Lung (tissue), 12 donors: ENCODE results near the gene PCDHB16. TPM values are rescaled to one million over a fixed set of nuclear protein-coding genes. Genes with fewer than 3 reads are reported as not detected.
"Not testable (repeated sequence)": the region's sequence is repeated elsewhere in the genome, so short reads cannot be mapped to it uniquely, and the experiment has no call there.

Source experiments
- ATAC-seq: fragments of 200-7000 bp; cut with Tn5 transposase; one replicate; pipeline ENCODE4 v1.9.1; 2020; ENCODE audit warnings: moderate number of reproducible peaks; ENCODE audit not compliant: insufficient read depth, low FRiP score
- DNase-seq, 3 donors: peaks; one replicate each; pipeline ENCODE4 v3.0.0-alpha.2; 2013 to 2017
- H3K27ac ChIP-seq, 2 donors: one replicate each; pipeline ENCODE4 v1.5.1; 2013; ENCODE audit warnings: mild to moderate bottlenecking in 2 of 2, moderate library complexity in 2 of 2, control low read depth in 1 of 2, inconsistent platforms in 1 of 2, low read depth in 1 of 2, low read length in 1 of 2
- H3K27me3 ChIP-seq, 3 donors: one replicate each; pipeline ENCODE4 v1.5.1; 2013; ENCODE audit warnings: low read length in 2 of 3; ENCODE audit not compliant: control insufficient read depth in 3 of 3, insufficient read depth in 3 of 3
- H3K36me3 ChIP-seq, 4 donors: one replicate each; pipeline ENCODE4 v1.5.1; 2013; ENCODE audit warnings: low read length in 4 of 4, mild to moderate bottlenecking in 1 of 4, moderate library complexity in 1 of 4; ENCODE audit not compliant: control insufficient read depth in 4 of 4, insufficient read depth in 4 of 4
- H3K4me1 ChIP-seq, 5 donors: one replicate each; pipeline ENCODE4 v1.5.1; 2013; ENCODE audit warnings: low read length in 5 of 5, mild to moderate bottlenecking in 2 of 5, moderate library complexity in 1 of 5; ENCODE audit not compliant: control insufficient read depth in 5 of 5, insufficient read depth in 5 of 5
- H3K4me3 ChIP-seq: one replicate; pipeline ENCODE4 v1.5.1; 2013; ENCODE audit warnings: mild to moderate bottlenecking, control low read depth, moderate library complexity
- H3K9ac ChIP-seq, 2 donors: one replicate each; pipeline ENCODE4 v1.5.1; 2013; ENCODE audit warnings: low read length in 2 of 2, control low read depth in 1 of 2; ENCODE audit not compliant: insufficient read depth in 1 of 2
- H3K9me3 ChIP-seq, 4 donors: one replicate each; pipeline ENCODE4 v1.5.1; 2013; ENCODE audit warnings: low read length in 3 of 4, mild to moderate bottlenecking in 1 of 4, moderate library complexity in 1 of 4; ENCODE audit not compliant: control insufficient read depth in 4 of 4, insufficient read depth in 3 of 4
- CTCF ChIP-seq: IDR thresholded peaks from 2 replicates; pipeline ENCODE4 v1.5.1; 2012; ENCODE audit warnings: mild to moderate bottlenecking; ENCODE audit errors: control extremely low read depth, extremely low read depth
- WGBS, 2 donors: extraction: QIAGEN DNeasy Blood & Tissue Kit; methylation state at CpG; one replicate each; pipeline ENCODE4 v1.1.7; 2013; 5-methylcytosine and 5-hydroxymethylcytosine counted together
- polyA plus RNA-seq, 2 donors: library from polyadenylated mRNA; stranded (reverse); fragments of 200-250 nt; gene quantifications; one replicate each; pipeline ENCODE4 v1.2.1, GENCODE V29; 2013
- total RNA-seq, 2 donors: library from RNA; depleted of rRNA in 1 of 2; stranded (reverse); fragments of >200 nt in 1 of 2; gene quantifications; one replicate each; pipeline ENCODE4 v1.2.1, GENCODE V29; 2014 to 2021
- donor health status: control.
- donor health status: control.
- donor health status: Bipolar disorder and iron deficiency.
- donor health status: healthy.
- donor health status: DM: yes; HTN: yes; CAD: no.

PCDHB16 gene
- total and polyA plus RNA-seq, 4 donors, result 0.87 to 9.2 (median 2.3) TPM

- Histone ChIP-seq H3K4me1 (peaks cover 0 to 1% (median 0%) of the 10 kb centered on the region in 5 donors), H3K27me3 (no peaks in the 10 kb centered on the region), H3K36me3 (no peaks in the 10 kb centered on the region), H3K9ac (no peak overlapping the region), H3K4me3 (no peak overlapping the region), H3K27ac (no peak overlapping the region), H3K9me3 (peaks cover 0 to 31% (median 21%) of the 10 kb centered on the region in 4 donors)
- no peak for TF ChIP-seq CTCF
- ATAC-seq (no peak), DNase-seq (no peak)
- WGBS, 2 donors, result 39 to 41% methylated on average over 3 of the region's 3 CpGs
Observed at GRCh38 chr5:141196363-141196762, 14.2 kb downstream of the PCDHB16 start.

GRCh38 chr5:141199359-141200235 is 17.4 kb downstream of the PCDHB16 start, which contains the start of gene PCDHB11:
PCDHB11 (plus strand) TSS chr5:141199627; CDS start chr5:141199775, 148 bp downstream.
- no peak for TF ChIP-seq CTCF
- DNase-seq (peak in 2 of 3 donors; percentile 38 to 52), ATAC-seq (no peak)
- Histone ChIP-seq H3K27ac (no peak within 1 kb of the TSS), H3K4me1 (peaks cover 0 to 1% (median 0%) of the 10 kb centered on the region in 5 donors), H3K36me3 (no peaks in the 10 kb centered on the region), H3K9ac (peak within 1 kb of the TSS in 1 of 2 donors; percentile 17), H3K9me3 (peaks cover 0 to 31% (median 21%) of the 10 kb centered on the region in 4 donors), H3K4me3 (peak within 1 kb of the TSS; percentile 22), H3K27me3 (no peaks in the 10 kb centered on the region)
- 28 to 39% methylated on average over 21 of the region's 21 CpGs for WGBS, 2 donors

- DNase-seq, result not testable (repeated sequence)
- WGBS, 2 donors, result 28 to 29% methylated on average over 22 to 27 of the region's 38 CpGs
Observed at GRCh38 chr5:141201126-141201525, 18.9 kb downstream of the PCDHB16 start.

GRCh38 chr5:141201646-141202045 is 19.5 kb downstream of the PCDHB16 start:
- peaks cover under 1 to 32% (median 16%) of the 10 kb centered on the region in 4 donors for H3K9me3 ChIP-seq
- WGBS, 2 donors, result 33 to 37% methylated on average over 20 to 33 of the region's 35 CpGs
- not testable (repeated sequence) for H3K27ac ChIP-seq, H3K4me1 ChIP-seq, ATAC-seq, DNase-seq, H3K27me3 ChIP-seq, H3K36me3 ChIP-seq, H3K4me3 ChIP-seq, H3K9ac ChIP-seq

More at GRCh38 chr5:141201126-141201525, 18.9 kb downstream of the PCDHB16 start:
- not testable (repeated sequence) for H3K27me3 ChIP-seq, H3K4me3 ChIP-seq, H3K9ac ChIP-seq, H3K27ac ChIP-seq, H3K36me3 ChIP-seq, ATAC-seq, H3K4me1 ChIP-seq
- H3K9me3 ChIP-seq, result peaks cover 0 to 32% (median 19%) of the 10 kb centered on the region in 4 donors
